GM13976 (cell line): ENCODE measurements around the gene EXOG.

Experiments
- DNase-seq: peaks from one replicate; pipeline ENCODE4 v3.0.0; 2012; ENCODE audit warnings: low spot score
- CTCF ChIP-seq: IDR thresholded peaks from 2 replicates; pipeline ENCODE4 v1.5.1; 2012; ENCODE audit warnings: borderline replicate concordance, mild to moderate bottlenecking; ENCODE audit not compliant: insufficient read depth; ENCODE audit errors: extremely low read depth, missing control alignments, control extremely low read depth
- in situ Hi-C: fragments of 300-500 bp; cut with MboI; formaldehyde crosslinking; loops from one replicate; pipeline ENCODE4 v1.12.0; 2022; ENCODE audit warnings: low sequenced_read_pairs, mixed read lengths, inconsistent platforms; ENCODE audit not compliant: unreplicated experiment

EXOG gene

GRCh38 chr3:38556640-38557358, 60.7 kb downstream of the EXOG start:
- in situ Hi-C loops, result no loop called here
- no peak for DNase-seq
- no peak for TF ChIP-seq CTCF

GRCh38 chr3:38558864-38559263, 62.7 kb downstream of the EXOG start:
- DNase-seq, result no peak
- in situ Hi-C loops, result no loop called here
- TF ChIP-seq CTCF, result no peak

- in situ Hi-C loops, result no loop called here
- TF ChIP-seq CTCF, result no peak
- DNase-seq, result no peak
These were observed 64.1 kb downstream of the EXOG start for GRCh38 chr3:38560284-38560683.

GRCh38 chr3:38560996-38561717, 65.0 kb downstream of the EXOG start:
- DNase-seq, result no peak
- in situ Hi-C loops, result no loop called here
- TF ChIP-seq CTCF, result no peak

- no peak for TF ChIP-seq CTCF
- DNase-seq, result no peak
These were observed 65.8 kb downstream of the EXOG start for GRCh38 chr3:38561746-38562466.

GRCh38 chr3:38562467-38562925, 66.4 kb downstream of the EXOG start:
- DNase-seq, result no peak
- in situ Hi-C loops, result no loop called here
- no peak for TF ChIP-seq CTCF

More at GRCh38 chr3:38561746-38562466, 65.8 kb downstream of the EXOG start:
- in situ Hi-C loops, result no loop called here
